Measurements from ENCODE around the gene ZNF576. TPM values are rescaled to one million over a fixed set of nuclear protein-coding genes. Genes with fewer than 3 reads are reported as not detected.
"Not testable (repeated sequence)": the region's sequence is repeated elsewhere in the genome, so short reads cannot be mapped to it uniquely, and the experiment has no call there.

Gene ZNF576, protein sequence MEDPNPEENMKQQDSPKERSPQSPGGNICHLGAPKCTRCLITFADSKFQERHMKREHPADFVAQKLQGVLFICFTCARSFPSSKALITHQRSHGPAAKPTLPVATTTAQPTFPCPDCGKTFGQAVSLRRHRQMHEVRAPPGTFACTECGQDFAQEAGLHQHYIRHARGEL
- 12.5 and 12.6 TPM in 2 replicates for total RNA-seq
- 13.1 and 14.6 TPM in 2 replicates for polyA plus RNA-seq

DNA sequence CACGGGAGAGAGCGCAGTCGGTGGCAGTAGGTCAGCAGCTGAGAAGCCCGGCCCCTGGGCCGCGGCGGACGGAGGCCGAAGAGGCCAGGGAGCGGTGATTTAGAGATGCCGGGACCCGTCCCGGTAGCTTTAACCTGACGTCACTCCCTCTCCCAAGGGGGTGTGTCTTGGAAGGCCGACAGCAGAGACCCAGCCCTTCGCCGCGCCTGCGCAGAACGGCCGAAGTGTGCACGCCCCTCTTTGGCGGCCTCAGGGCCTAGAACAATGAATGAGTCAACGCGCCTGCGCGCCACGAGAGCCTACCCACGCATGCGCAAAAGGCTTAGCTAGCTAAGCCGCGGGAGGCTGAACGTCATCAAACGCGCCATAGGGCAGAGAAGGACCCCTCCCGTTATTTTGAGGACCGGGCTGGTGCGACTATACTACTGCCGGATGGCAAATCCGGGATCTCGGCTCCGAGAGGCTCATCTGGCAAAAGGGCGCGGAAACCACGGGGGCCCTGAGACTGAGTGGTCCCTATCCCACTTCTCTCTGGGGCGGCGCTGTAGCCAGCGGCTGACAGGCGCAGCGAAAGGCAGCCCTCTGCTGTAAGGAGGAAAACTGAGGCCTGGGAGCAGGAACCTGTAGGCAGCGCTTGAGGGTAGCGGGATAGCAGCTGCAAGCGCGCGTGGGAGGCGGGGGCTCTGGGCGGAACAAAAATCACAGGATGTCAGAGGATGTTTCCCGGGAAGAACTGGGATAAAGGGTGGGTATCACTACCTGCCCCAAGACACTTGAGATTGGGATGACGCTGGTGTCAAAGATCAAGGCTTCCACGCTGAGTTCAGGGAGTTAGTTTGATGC, at the start of gene ZNF576, which contains the start of gene IRGQ:
Gene ZNF576, plus strand, starts transcription at position 597 of the 843 bp plus-strand sequence. CDS start 514 bp downstream, outside the sequence.
Gene IRGQ, minus strand, starts transcription at position 136 of the 843 bp plus-strand sequence. CDS start 796 bp downstream, outside the sequence.
- H3K27ac ChIP-seq, result peak within 1 kb of the TSS; percentile 99
- H3K27me3 ChIP-seq, result no peaks in the 10 kb centered on the region
- TF ChIP-seq, protein P1, sequence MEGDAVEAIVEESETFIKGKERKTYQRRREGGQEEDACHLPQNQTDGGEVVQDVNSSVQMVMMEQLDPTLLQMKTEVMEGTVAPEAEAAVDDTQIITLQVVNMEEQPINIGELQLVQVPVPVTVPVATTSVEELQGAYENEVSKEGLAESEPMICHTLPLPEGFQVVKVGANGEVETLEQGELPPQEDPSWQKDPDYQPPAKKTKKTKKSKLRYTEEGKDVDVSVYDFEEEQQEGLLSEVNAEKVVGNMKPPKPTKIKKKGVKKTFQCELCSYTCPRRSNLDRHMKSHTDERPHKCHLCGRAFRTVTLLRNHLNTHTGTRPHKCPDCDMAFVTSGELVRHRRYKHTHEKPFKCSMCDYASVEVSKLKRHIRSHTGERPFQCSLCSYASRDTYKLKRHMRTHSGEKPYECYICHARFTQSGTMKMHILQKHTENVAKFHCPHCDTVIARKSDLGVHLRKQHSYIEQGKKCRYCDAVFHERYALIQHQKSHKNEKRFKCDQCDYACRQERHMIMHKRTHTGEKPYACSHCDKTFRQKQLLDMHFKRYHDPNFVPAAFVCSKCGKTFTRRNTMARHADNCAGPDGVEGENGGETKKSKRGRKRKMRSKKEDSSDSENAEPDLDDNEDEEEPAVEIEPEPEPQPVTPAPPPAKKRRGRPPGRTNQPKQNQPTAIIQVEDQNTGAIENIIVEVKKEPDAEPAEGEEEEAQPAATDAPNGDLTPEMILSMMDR (IDR thresholded peaks at IDR 0.05; ENCODE audit: low read depth, low read length), result no peak
- DNase-seq (ENCODE audit: low read depth in 1 of 2, low spot score in 1 of 2), result peak; percentile 100
- peaks cover 3% of the 10 kb centered on the region for H3K36me3 ChIP-seq
- H3K4me1 ChIP-seq (ENCODE audit: low read depth), result peaks cover 3% of the 10 kb centered on the region
- no peaks in the 10 kb centered on the region for H3K9me3 ChIP-seq (ENCODE audit: low read depth)
- H3K4me3 ChIP-seq, result peak within 1 kb of the TSS; percentile 56

- not testable (repeated sequence) for H3K4me3 ChIP-seq; H3K4me1 ChIP-seq (ENCODE audit: low read depth); H3K27me3 ChIP-seq; H3K9me3 ChIP-seq (ENCODE audit: low read depth); DNase-seq (ENCODE audit: low read depth in 1 of 2, low spot score in 1 of 2); H3K27ac ChIP-seq
- peaks cover 44% of the 10 kb centered on the region for H3K36me3 ChIP-seq
Measured at GRCh38 chr19:43547926-43548325, 48.5 kb upstream of the ZNF576 start.

GRCh38 chr19:43548706-43549105, 47.7 kb upstream of the ZNF576 start:
- no peaks in the 10 kb centered on the region for H3K4me1 ChIP-seq (ENCODE audit: low read depth)
- no peak for DNase-seq (ENCODE audit: low read depth in 1 of 2, low spot score in 1 of 2)
- H3K36me3 ChIP-seq, result peaks cover 42% of the 10 kb centered on the region
- H3K4me3 ChIP-seq, result no peak overlapping the region
- TF ChIP-seq, protein P1 (IDR thresholded peaks at IDR 0.05; ENCODE audit: low read depth, low read length), result no peak
- no peak overlapping the region for H3K27ac ChIP-seq
- no peaks in the 10 kb centered on the region for H3K27me3 ChIP-seq
- H3K9me3 ChIP-seq (ENCODE audit: low read depth), result no peaks in the 10 kb centered on the region

DNA sequence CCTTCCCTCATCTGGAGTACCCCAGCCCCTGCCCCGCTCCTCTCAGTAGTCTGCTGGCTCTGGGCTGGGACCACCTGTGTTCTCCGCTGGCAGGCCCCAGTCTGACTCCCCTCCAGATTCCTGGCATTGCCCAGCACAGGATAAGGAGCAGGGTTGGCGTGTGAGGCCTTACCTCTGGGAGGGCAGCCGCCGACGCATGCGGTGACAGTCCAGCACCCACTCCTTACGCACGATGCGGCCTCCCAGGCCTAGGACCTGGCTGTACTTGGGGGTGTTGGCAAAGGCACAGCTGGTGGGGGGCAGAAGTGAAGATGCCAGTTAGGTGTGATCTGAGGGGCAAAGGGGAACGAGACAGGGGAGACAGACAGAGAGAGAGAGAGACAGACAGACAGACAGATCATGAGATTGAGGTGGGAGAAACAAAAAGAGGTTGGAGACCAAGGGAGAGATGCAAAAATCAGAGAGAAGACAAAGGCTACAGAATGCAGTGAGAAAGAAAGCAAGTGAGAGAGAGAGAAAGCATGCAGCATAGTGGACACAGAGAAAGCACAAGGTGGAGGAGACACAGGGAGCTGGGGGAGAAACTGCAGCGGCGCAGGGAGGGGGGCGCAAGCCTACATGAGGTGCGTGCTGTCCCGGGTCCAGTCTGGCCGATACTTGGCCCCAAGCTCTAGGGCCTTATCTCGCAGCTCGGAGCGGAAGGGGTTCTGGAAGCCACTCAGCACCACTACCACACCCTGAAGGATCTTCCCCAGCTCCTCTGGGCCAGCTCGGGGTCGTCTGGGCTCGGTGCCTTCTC, 44.8 kb upstream of the ZNF576 start:
- Histone ChIP-seq H3K27me3 (no peaks in the 10 kb centered on the region), H3K36me3 (peaks cover 32% of the 10 kb centered on the region), H3K27ac (no peak overlapping the region), H3K4me1 (ENCODE audit: low read depth) (no peaks in the 10 kb centered on the region), H3K9me3 (ENCODE audit: low read depth) (no peaks in the 10 kb centered on the region), H3K4me3 (no peak overlapping the region)
- TF ChIP-seq, protein P1 (IDR thresholded peaks at IDR 0.05; ENCODE audit: low read depth, low read length), result no peak
- no peak for DNase-seq (ENCODE audit: low read depth in 1 of 2, low spot score in 1 of 2)

GRCh38 chr19:43552198-43552450, 44.3 kb upstream of the ZNF576 start:
- no peaks in the 10 kb centered on the region for H3K4me1 ChIP-seq (ENCODE audit: low read depth)
- H3K36me3 ChIP-seq, result peaks cover 32% of the 10 kb centered on the region
- no peak overlapping the region for H3K4me3 ChIP-seq
- DNase-seq (ENCODE audit: low read depth in 1 of 2, low spot score in 1 of 2), result no peak
- TF ChIP-seq, protein P1 (IDR thresholded peaks at IDR 0.05; ENCODE audit: low read depth, low read length), result no peak
- no peaks in the 10 kb centered on the region for H3K27me3 ChIP-seq
- no peaks in the 10 kb centered on the region for H3K9me3 ChIP-seq (ENCODE audit: low read depth)
- no peak overlapping the region for H3K27ac ChIP-seq
